Non-pigmented ciliary epithelial cell (primary cell): Measurements from ENCODE around the gene WDR83.
"Not testable (repeated sequence)": the region's sequence is repeated elsewhere in the genome, so short reads cannot be mapped to it uniquely, and the experiment has no call there.

ENCODE experiments used
- DNase-seq: peaks from one replicate; pipeline ENCODE4 v3.0.0-alpha.2; 2010; ENCODE audit warnings: low read depth

Gene WDR83

GRCh38 chr19:12656899-12657571 is 9.6 kb upstream of the WDR83 start:
- no peak for DNase-seq

GRCh38 chr19:12657966-12658365 is 8.6 kb upstream of the WDR83 start:
- no peak for DNase-seq

GRCh38 chr19:12660980-12661379 is 5.6 kb upstream of the WDR83 start:
- no peak for DNase-seq

GRCh38 chr19:12664406-12665280 is 2.0 kb upstream of the WDR83 start:
- no peak for DNase-seq

- DNase-seq: no peak
Observed at GRCh38 chr19:12665281-12665573, 1.4 kb upstream of the WDR83 start.

GRCh38 chr19:12665671-12666264 is 839 bp upstream of the WDR83 start:
- DNase-seq: no peak

- no peak for DNase-seq
Observed at GRCh38 chr19:12667731-12668302, 1.2 kb downstream of the WDR83 start.

GRCh38 chr19:12668346-12668745 is 1.7 kb downstream of the WDR83 start:
- DNase-seq: no peak

GRCh38 chr19:12668932-12669269 is 2.3 kb downstream of the WDR83 start:
- DNase-seq: peak; percentile 24

- DNase-seq: peak; percentile 49
Observed at GRCh38 chr19:12669270-12670158, 2.9 kb downstream of the WDR83 start.

- no peak for DNase-seq
Observed at GRCh38 chr19:12670159-12670928, 3.7 kb downstream of the WDR83 start.

- no peak for DNase-seq
Observed at GRCh38 chr19:12672744-12673143, 6.1 kb downstream of the WDR83 start.

GRCh38 chr19:12675399-12675798 is 8.8 kb downstream of the WDR83 start:
- DNase-seq: no peak

GRCh38 chr19:12675940-12676339 is 9.3 kb downstream of the WDR83 start:
- DNase-seq: no peak

- no peak for DNase-seq
Observed at GRCh38 chr19:12676384-12676792, 9.8 kb downstream of the WDR83 start.

- no peak for DNase-seq
Observed at GRCh38 chr19:12676928-12677327, 10.3 kb downstream of the WDR83 start.

GRCh38 chr19:12678039-12678438 is 11.4 kb downstream of the WDR83 start:
- not testable (repeated sequence) for DNase-seq

- DNase-seq: no peak
Observed at GRCh38 chr19:12680034-12680433, 13.4 kb downstream of the WDR83 start.

GRCh38 chr19:12681074-12681987 is 14.7 kb downstream of the WDR83 start, which contains the start of gene DHPS:
Gene DHPS, minus strand, starts transcription at chr19:12681880. Its CDS starts 114 bp downstream, at chr19:12681766.
- peak; percentile 95 for DNase-seq

GRCh38 chr19:12685831-12686230 is 19.2 kb downstream of the WDR83 start:
- DNase-seq: no peak
